Islet of Langerhans (tissue), 1 donor: Measurements from ENCODE around the gene CNTNAP2.

ENCODE experiments used
- FAIRE-seq: peaks from one replicate; lab custom pipeline; 2011; peaks lifted over from hg19 to GRCh38; lab: Jason Lieb, UNC

CNTNAP2 gene

GRCh38 chr7:147136352-147136751, 1019.8 kb downstream of the CNTNAP2 start:
- no peak for FAIRE-seq

- FAIRE-seq = no peak
Observed at GRCh38 chr7:147145194-147145593, 1028.6 kb downstream of the CNTNAP2 start.

- FAIRE-seq = no peak
Observed at GRCh38 chr7:147146169-147146568, 1029.6 kb downstream of the CNTNAP2 start.

- no peak for FAIRE-seq
Observed at GRCh38 chr7:147151661-147152060, 1035.1 kb downstream of the CNTNAP2 start.

- FAIRE-seq = no peak
Observed at GRCh38 chr7:147153571-147153970, 1037.0 kb downstream of the CNTNAP2 start.

- no peak for FAIRE-seq
Observed at GRCh38 chr7:147161405-147161804, 1044.8 kb downstream of the CNTNAP2 start.

GRCh38 chr7:147170341-147171012, 1053.9 kb downstream of the CNTNAP2 start:
- FAIRE-seq = no peak

- FAIRE-seq = no peak
Observed at GRCh38 chr7:147171013-147171391, 1054.4 kb downstream of the CNTNAP2 start.

- FAIRE-seq = no peak
Observed at GRCh38 chr7:147173883-147174282, 1057.3 kb downstream of the CNTNAP2 start.

- no peak for FAIRE-seq
Observed at GRCh38 chr7:147182874-147183273, 1066.3 kb downstream of the CNTNAP2 start.

- no peak for FAIRE-seq
Observed at GRCh38 chr7:147183276-147183675, 1066.7 kb downstream of the CNTNAP2 start.

- FAIRE-seq = no peak
Observed at GRCh38 chr7:147188467-147188866, 1071.9 kb downstream of the CNTNAP2 start.

- no peak for FAIRE-seq
Observed at GRCh38 chr7:147193476-147193875, 1076.9 kb downstream of the CNTNAP2 start.

- FAIRE-seq = no peak
Observed at GRCh38 chr7:147196481-147196880, 1079.9 kb downstream of the CNTNAP2 start.

GRCh38 chr7:147197006-147197405, 1080.4 kb downstream of the CNTNAP2 start:
- FAIRE-seq = no peak

GRCh38 chr7:147199868-147200267, 1083.3 kb downstream of the CNTNAP2 start:
- FAIRE-seq = no peak

GRCh38 chr7:147207988-147208387, 1091.4 kb downstream of the CNTNAP2 start:
- no peak for FAIRE-seq

- FAIRE-seq = no peak
Observed at GRCh38 chr7:147231275-147231674, 1114.7 kb downstream of the CNTNAP2 start.

GRCh38 chr7:147235645-147236382, 1119.2 kb downstream of the CNTNAP2 start:
- FAIRE-seq = no peak

GRCh38 chr7:147240468-147240867, 1123.9 kb downstream of the CNTNAP2 start:
- FAIRE-seq = no peak

GRCh38 chr7:147245274-147245673, 1128.7 kb downstream of the CNTNAP2 start:
- FAIRE-seq = no peak

- FAIRE-seq = no peak
Observed at GRCh38 chr7:147249956-147250355, 1133.4 kb downstream of the CNTNAP2 start.

GRCh38 chr7:147251751-147252325, 1135.2 kb downstream of the CNTNAP2 start:
- FAIRE-seq = no peak

GRCh38 chr7:147261693-147262092, 1145.1 kb downstream of the CNTNAP2 start:
- FAIRE-seq = no peak
